ENCODE results near the gene PHLPP1. TPM values are rescaled to one million over a fixed set of nuclear protein-coding genes. Genes with fewer than 3 reads are reported as not detected.

PHLPP1 gene
- total RNA-seq, 1 experiment from 2014 or later = 39.9 TPM

DNA sequence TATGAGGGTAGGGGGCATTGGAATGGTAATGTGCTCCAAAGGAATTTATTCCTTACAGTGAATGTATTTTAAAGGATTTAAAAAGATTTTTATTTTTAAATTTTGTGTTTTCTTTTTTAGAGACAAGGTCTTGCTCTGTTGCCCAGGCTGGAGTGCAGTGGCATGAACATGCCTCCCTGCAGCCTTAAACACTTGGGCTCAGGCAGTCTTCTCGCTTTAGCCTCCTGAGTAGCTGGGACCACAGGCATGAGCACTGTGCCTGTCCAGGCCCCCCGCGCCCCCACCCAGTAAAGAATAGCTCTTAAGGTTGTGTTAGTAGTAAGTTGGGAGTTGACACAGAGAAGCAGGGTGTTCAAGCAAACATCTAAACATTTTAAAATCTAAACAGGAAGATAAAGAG is 36.6 kb downstream of the PHLPP1 start:
- Histone ChIP-seq H3K27me3 (ENCODE audit: insufficient read depth, low read length) (no peaks in the 10 kb centered on the region), H2BK12ac (ENCODE audit: insufficient read length, low read depth, low read length) (peak overlapping the region; percentile 29), H4K91ac (ENCODE audit: insufficient read length, low read depth, low read length) (no peak overlapping the region), H3T11ph (ENCODE audit: low read length) (no peak overlapping the region), H3K4me1 (ENCODE audit: insufficient read depth, low read length) (peaks cover 30% of the 10 kb centered on the region; the same call in 1 of the 2 replicates), H3K23ac (ENCODE audit: insufficient read length, low read depth, low read length) (no peak overlapping the region), H3K23me2 (ENCODE audit: insufficient read length, low read depth, low read length, poor library complexity, severe bottlenecking) (no peaks in the 10 kb centered on the region), H3K79me2 (ENCODE audit: insufficient read depth, low read length) (peaks cover 59% of the 10 kb centered on the region; the same call in 1 of the 2 replicates), H2AFZ (ENCODE audit: low read length) (no peak overlapping the region), H3K79me1 (ENCODE audit: insufficient read depth, low read depth, low read length, poor library complexity, severe bottlenecking) (no peaks in the 10 kb centered on the region), H3K4ac (ENCODE audit: low read depth, low read length) (no peak overlapping the region), H2BK5ac (ENCODE audit: insufficient read length, low read length) (no peak overlapping the region), H3K18ac (ENCODE audit: insufficient read length, low read depth, low read length) (no peak overlapping the region), H4K5ac (ENCODE audit: insufficient read length, low read depth, low read length) (no peak overlapping the region), H3K9ac (ENCODE audit: extremely low read depth, insufficient read length, low read length) (no peak overlapping the region), H3K56ac (ENCODE audit: insufficient read length, low read depth, low read length) (no peak overlapping the region), H3K27ac (ENCODE audit: insufficient read length, low read depth, low read length) (peak overlapping the region; percentile 98), H4K8ac (replicated peaks; ENCODE audit: insufficient read length, low read depth, low read length) (no peak overlapping the region), H3K14ac (ENCODE audit: insufficient read depth, low read length) (0 out of 2 replicates have a peak overlapping the region, but pooled peaks have one; percentile 34), H2BK15ac (ENCODE audit: low read depth, low read length) (no peak overlapping the region), H2BK20ac (ENCODE audit: low read depth, low read length, poor library complexity, severe bottlenecking) (no peak overlapping the region), H4K20me1 (ENCODE audit: control insufficient read depth, insufficient read depth, insufficient read length) (peaks cover 2% of the 10 kb centered on the region), H3K9me3 (ENCODE audit: control insufficient read depth, low read depth, low read length) (no peaks in the 10 kb centered on the region), H3K4me2 (ENCODE audit: insufficient read depth, insufficient read length, low read length) (peak overlapping the region; percentile 46), H2BK120ac (ENCODE audit: low read depth, low read length, poor library complexity, severe bottlenecking) (no peak overlapping the region), H2AK5ac (ENCODE audit: insufficient read length, low read length) (no peak overlapping the region)
- H3K4me1 Mint-ChIP-seq = peaks cover 81 to 86% of the 10 kb centered on the region in 2 experiments
- H3K9me3 Mint-ChIP-seq = peaks cover 3 to 4% of the 10 kb centered on the region in 2 experiments; a peak in 4 of 5 replicates
- H3K27ac Mint-ChIP-seq = peak overlapping the region; percentile 84 to 98 (median 97)
- H3K27me3 Mint-ChIP-seq (ENCODE audit: low read depth) = no peaks in the 10 kb centered on the region
- WGBS (ENCODE audit: extremely low coverage, insufficient read length, low lambda C conversion rate) = no CpG with 5 or more reads among the region's 3 CpGs
- peak overlapping the region in 1 of 2 experiments; percentile 65; a peak in 2 of 5 replicates for H3K4me3 Mint-ChIP-seq
- TF ChIP-seq, protein P1, sequence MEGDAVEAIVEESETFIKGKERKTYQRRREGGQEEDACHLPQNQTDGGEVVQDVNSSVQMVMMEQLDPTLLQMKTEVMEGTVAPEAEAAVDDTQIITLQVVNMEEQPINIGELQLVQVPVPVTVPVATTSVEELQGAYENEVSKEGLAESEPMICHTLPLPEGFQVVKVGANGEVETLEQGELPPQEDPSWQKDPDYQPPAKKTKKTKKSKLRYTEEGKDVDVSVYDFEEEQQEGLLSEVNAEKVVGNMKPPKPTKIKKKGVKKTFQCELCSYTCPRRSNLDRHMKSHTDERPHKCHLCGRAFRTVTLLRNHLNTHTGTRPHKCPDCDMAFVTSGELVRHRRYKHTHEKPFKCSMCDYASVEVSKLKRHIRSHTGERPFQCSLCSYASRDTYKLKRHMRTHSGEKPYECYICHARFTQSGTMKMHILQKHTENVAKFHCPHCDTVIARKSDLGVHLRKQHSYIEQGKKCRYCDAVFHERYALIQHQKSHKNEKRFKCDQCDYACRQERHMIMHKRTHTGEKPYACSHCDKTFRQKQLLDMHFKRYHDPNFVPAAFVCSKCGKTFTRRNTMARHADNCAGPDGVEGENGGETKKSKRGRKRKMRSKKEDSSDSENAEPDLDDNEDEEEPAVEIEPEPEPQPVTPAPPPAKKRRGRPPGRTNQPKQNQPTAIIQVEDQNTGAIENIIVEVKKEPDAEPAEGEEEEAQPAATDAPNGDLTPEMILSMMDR (conservative IDR thresholded peaks at IDR 0.05) = no peak
- DNase-seq = no peak
- H3K36me3 Mint-ChIP-seq (ENCODE audit: insufficient read depth in 1 of 3, low read depth in 3 of 3) = peaks cover 5 to 17% (median 14%) of the 10 kb centered on the region in 3 experiments; a peak in 6 of 7 replicates

Data from H9 (cell line).